HG02852 (cell line): ENCODE measurements around the gene HOXB7.

ENCODE experiments used
- ATAC-seq: cut with Tn5 transposase; IDR thresholded peaks from one replicate; pipeline ENCODE4 v1.9.1; 2021; ENCODE audit warnings: mild to moderate bottlenecking, moderate library complexity; ENCODE audit not compliant: unreplicated experiment

Gene HOXB7

GRCh38 chr17:48596000-48596734 is 14.7 kb downstream of the HOXB7 start:
- ATAC-seq, result no peak

GRCh38 chr17:48595278-48595999 is 15.4 kb downstream of the HOXB7 start:
- no peak for ATAC-seq

- no peak for ATAC-seq
Measured at GRCh38 chr17:48594538-48595277, 16.1 kb downstream of the HOXB7 start.

- ATAC-seq, result no peak
Measured at GRCh38 chr17:48593840-48594537, 16.8 kb downstream of the HOXB7 start.

- ATAC-seq, result no peak
Measured at GRCh38 chr17:48593126-48593829, 17.5 kb downstream of the HOXB7 start, which contains the start of gene HOXB5. HOXB5 (minus strand) TSS chr17:48593779; CDS start chr17:48593682, 97 bp downstream.

GRCh38 chr17:48592577-48592976 is 18.2 kb downstream of the HOXB7 start:
- ATAC-seq, result no peak

- ATAC-seq, result no peak
Measured at GRCh38 chr17:48592057-48592514, 18.7 kb downstream of the HOXB7 start.

GRCh38 chr17:48591255-48592056 is 19.4 kb downstream of the HOXB7 start:
- ATAC-seq, result no peak

GRCh38 chr17:48590607-48591161 is 20.1 kb downstream of the HOXB7 start:
- no peak for ATAC-seq

GRCh38 chr17:48589831-48590606 is 20.8 kb downstream of the HOXB7 start, which contains the start of gene HOXB3:
HOXB3 (minus strand) TSS chr17:48590241; CDS start chr17:48552474, 37,767 bp downstream.
- ATAC-seq, result no peak

- ATAC-seq, result no peak
Measured at GRCh38 chr17:48589060-48589830, 21.6 kb downstream of the HOXB7 start.

- no peak for ATAC-seq
Measured at GRCh38 chr17:48588528-48588927, 22.3 kb downstream of the HOXB7 start.

- no peak for ATAC-seq
Measured at GRCh38 chr17:48588074-48588415, 22.8 kb downstream of the HOXB7 start.

- ATAC-seq, result no peak
Measured at GRCh38 chr17:48587276-48588073, 23.3 kb downstream of the HOXB7 start.

- ATAC-seq, result no peak
Measured at GRCh38 chr17:48586355-48587258, 24.2 kb downstream of the HOXB7 start.
